Hepatic stellate cell (primary cell): ENCODE measurements around the gene MTHFD2L.

Source experiments
- DNase-seq: peaks from one replicate; pipeline ENCODE4 v3.0.0; 2011; ENCODE audit warnings: low spot score

The MTHFD2L gene

DNA sequence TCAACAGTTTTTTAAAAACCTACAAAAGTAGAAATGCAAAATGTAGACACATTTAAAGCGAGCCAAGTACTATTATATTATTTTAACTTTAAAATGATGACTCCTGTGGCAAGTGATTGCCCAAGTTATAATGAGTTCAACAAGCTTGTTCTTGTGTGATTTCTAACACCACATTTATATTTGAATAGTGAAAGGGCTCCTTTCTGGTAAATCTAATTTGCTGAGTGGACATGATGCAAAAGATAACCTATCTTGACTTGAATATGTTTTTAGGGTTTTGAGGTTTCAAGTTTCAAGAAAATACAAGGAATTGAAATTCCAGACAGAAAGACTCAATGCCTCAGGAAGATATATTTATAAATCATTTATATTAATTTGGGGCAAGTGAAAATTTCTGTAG lies 149.3 kb downstream of the MTHFD2L start:
- no peak for DNase-seq

DNA sequence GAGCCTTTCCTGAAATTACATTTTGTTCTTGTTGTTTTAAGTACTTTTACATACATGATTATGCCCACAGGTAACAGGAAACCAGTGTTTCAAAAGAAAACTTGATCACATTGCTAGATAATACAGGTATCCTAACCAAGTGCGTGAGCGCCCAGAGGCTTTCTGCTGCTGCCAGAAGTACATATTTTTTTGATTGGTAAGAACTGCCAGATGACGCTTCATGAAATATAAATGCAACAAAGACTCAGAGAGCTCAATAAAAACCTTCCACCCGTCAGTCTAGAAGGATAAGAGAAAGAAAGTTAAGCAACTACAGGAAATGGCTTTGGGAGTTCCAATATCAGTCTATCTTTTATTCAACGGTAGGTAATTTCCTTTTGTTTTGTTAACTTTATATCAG lies 150.3 kb downstream of the MTHFD2L start, which contains the start of gene EPGN:
EPGN (plus strand) TSS at position 256 of the 400 bp plus-strand sequence; CDS start at position 320, 64 bp downstream.
- no peak for DNase-seq

DNA sequence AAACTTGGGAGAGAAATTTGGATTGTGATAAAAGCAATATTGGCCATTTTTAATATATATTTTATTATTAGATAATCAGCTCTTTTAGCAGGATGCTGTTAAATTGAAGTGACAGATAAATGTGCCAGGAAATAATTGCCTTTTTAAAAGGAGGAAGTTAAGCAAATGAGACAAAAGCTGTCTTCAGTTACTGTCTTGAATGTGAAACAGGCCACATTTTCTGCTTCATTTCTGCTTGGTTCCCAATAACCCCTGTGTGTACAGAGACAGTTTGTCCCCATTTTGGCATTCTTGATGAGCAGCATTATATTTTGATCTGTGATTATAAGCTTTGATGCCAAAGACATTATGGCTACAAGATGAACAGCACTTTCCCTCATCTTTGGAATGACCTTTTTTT lies 151.3 kb downstream of the MTHFD2L start:
- DNase-seq, result no peak

DNA sequence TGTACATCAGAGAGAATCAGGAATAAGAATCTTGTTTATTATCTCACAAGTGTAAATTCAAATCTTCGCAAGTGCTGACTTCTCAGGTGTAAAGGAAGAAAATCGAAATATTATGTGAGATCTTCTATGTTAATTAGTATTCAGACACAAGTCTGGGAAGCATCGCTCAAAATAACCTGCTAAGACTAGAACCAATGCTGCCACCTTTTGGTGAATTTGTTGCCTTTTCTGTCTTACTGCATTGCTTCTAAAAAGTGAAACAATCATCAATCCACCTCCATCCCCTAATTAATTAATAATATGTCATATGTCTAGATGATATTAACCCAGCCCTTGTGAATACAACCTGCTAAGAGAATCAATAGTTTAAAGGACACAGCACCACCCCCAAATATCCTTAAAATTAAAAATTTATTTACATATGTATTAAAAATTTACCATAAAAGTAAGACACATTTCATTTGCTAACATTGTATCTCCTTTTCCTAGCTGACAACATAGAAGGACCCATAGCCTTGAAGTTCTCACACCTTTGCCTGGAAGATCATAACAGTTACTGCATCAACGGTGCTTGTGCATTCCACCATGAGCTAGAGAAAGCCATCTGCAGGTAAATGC lies 153.9 kb downstream of the MTHFD2L start:
- DNase-seq, result peak; percentile 3

DNA sequence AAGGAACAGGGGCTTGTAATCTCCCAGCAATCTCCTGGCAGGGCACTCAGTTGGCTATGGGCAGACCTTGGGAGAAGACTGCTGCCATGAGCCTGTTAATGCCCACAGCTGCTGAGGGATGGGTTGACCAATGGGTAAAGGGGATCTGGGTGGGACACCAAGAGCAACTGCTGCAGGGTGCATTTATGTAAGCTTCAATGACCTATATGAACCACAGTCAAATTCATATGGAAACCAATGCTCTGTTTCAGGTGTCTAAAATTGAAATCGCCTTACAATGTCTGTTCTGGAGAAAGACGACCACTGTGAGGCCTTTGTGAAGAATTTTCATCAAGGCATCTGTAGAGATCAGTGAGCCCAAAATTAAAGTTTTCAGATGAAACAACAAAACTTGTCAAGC lies 156.4 kb downstream of the MTHFD2L start:
- DNase-seq, result no peak

DNA sequence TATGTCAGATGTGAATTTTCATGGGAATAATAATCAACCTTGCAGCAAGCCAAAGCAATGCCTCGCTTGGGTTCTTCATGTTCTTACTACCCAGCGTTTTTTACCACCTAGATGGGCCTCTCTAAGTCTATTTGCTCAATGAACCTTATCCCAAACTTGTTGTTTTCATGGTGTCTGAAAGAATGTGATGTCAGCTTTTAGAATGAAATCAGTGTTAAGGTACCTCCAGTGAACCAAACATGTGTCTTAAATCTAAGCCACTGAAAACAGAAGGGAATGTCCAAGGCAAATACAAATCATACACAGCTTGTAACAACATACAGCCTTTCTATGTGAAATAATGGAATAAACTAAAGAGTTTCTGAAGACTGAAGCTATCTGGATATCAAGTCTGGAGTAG lies 157.0 kb downstream of the MTHFD2L start:
- no peak for DNase-seq

DNA sequence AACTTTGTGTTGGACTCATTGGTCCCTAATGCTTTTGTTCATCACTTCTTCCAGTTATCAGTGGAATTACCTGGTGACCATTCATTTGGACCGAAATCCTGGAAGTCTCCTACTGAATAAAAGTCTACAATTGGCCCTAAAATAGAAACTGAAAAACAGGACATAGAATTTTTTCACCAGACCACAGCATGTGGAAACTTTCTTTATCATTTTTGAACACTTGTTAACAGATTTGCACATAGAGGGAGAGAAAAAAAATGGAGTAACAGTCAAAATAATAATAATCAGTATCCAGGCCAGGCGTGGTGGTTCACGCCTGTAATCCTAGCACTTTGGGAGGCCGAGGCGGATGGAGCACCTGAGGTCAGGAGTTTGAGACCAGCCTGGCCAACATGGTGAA lies 157.5 kb downstream of the MTHFD2L start:
- DNase-seq, result no peak

DNA sequence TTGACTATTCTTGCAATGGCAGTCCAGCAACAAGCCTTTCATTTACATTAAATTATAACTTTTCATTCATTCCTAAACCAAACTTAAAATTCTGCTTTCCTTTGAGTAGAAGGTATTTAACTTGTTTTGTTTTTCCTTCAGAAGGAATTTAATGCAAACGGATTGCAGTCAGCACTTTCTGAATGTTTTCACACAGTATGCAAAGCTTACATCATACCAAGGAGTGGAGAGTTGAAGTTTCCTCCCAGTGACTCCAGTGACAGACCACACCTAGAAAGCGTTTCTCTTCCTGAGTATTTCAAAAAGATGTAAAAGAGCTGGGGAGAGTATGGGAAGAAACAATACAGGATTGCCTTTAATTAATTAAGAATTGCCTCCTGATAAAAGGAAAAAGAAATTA lies 158.5 kb downstream of the MTHFD2L start:
- DNase-seq, result no peak

DNA sequence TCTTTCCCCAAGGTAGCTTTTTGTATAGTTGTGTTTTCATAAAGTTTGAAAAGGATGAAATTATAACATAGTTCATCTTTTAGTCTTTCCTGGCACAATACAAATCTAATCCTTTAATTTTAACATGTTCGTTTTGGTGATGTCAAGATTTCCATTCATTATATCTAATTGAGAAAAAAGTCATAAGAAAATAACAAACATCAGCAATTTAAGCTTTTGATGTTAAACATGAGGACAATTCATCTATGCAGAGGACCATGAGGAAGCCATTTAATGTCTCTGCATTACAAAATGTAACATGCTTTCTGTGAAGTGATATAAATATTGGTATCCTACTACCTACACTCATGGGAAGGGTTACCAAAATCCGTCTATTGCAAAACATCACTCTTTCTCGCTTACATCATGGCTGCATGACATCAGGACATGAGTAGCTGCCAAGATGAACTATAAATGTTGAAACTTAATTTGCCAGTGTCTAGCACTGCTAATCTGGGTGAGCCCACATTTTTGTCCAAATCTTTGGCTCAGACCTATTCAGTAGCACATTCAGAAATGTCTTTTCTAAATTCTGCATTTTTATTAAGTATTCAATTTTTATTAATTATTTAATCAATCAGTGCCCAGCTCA lies 159.8 kb downstream of the MTHFD2L start:
- DNase-seq, result no peak

DNA sequence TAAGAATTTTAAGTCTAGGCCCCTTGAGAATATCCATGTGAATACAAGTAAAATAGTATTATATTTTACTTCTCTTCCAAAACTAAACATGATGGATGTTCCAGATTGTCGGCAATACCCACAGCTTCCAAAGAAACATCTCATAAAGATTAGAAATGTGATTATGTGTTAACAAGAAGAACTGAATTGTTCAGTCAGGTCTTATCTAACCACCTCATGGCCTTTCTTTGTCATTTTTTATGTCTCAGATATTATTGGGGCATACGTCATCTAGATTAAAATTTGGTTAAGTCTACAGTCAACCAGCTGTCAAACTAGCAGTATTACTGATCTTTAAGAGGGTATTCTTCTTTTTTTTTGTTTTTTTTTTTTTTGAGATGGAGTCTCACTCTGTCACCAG lies 160.4 kb downstream of the MTHFD2L start:
- DNase-seq, result no peak

DNA sequence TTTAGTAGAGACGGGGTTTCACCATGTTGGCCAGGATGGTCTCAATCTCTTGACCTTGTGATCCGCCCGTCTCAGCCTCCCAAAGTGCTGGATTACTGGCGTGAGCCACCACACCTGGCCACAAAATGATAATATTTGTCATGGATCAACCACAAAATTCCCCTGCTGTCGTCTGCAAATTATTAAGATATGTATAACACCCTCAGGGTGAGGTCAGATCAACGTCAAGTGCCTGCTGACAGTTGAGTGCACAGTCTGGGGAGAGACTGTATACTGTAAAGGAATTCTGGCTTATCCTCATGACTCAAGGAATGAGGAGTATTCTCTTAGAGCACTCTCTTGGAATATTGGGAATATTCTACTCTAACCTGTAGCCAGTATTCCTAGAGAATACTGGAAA lies 161.6 kb downstream of the MTHFD2L start:
- DNase-seq, result no peak

DNA sequence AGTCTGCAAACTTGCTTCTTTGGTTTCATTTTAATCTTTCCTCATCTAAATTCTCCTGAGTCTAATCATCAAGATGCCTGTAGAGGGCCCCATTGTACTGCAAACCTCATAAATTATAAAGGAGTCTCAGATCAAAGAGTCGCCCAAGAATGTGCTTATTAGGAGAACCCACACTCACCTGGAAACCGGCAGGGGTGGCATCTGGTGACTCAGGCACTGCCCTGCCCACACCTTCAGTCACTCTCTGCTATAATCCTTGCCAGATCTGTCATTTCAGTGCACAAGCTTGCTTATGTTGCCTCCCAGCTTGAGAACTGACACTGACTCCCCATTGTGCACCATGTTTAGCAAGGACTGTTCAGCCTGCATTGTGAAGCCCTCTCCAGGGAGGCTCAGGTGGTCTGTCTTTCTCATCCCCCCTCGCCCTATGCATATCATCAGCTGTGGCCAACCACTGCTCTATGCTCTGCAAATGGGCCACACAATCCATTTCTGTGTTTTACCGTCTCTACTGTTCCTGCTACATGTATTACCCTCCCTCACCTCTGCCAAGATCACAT lies 162.7 kb downstream of the MTHFD2L start:
- peak; percentile 23 for DNase-seq

DNA sequence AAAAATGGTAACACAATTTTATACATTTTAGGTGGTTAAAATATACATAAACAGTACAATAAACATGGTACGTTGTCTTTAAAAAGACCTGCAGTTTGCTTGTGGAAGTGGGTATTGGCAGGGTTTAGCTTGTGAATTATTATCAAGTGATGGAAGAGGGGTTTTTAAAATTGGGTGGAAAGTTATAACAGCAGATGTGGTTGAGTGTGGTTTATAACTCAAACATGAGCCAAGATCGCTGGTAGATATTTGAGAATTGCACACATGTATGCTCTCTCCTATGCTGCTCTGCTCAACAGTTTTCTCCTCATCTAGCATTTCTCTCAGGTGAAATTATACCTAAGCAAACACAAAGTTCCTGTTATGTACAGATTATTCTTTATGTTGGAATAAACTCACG lies 164.4 kb downstream of the MTHFD2L start:
- no peak for DNase-seq

DNA sequence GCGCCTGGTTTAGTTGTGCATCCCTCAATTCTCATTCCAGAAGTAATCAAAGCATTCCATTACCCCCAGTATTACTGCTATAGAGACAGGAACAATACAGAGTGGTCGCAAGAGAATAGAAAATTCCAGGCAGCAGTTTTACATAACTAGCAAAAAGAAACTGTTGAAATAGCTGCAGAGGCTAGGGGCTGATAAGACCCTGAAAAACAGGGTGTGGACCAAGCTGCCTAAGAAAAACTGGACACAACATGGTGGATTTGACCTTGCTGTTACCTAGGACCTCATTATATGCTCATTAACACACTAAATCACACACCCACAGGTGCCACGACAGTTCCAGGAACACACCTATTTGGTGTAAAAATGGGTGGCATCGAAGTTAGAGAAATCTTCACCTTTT lies 165.7 kb downstream of the MTHFD2L start:
- no peak for DNase-seq

DNA sequence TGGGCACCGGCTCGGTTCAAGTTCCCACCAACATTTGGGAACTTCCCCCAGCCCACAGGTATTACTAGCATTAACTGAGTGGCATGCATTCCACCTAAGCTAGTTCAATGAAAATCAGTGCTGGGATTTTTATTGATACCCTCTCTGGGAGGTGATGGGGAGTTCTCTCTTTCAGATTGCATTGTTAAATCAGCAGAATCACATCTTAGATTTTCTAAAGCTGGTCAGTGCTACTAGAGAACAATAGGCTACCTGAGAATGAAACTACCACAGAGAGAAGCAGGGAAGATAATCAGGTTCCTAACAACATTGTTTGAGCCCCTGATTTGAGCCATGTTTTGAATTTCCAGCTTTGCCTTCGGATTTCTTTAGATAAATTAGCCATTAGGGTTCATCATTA lies 166.3 kb downstream of the MTHFD2L start:
- no peak for DNase-seq

DNA sequence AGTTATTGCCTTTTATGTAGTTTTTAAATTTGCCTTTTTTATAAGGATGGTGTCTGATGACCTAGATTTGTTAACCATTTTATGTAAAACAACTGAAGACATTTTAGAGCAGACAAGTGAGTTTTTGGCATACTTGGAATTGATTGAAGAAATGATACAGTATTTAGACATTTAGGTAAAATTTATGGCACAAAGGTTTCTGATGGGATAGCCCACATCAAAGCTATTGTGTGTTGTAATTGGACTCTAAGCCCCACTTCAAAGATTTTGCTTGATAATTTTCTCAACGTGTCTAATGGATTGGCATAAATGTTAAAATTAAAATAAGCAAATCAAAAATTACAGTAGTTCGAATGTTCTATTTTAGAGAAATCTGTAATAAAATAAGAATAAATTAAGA lies 168.0 kb downstream of the MTHFD2L start:
- DNase-seq, result no peak

DNA sequence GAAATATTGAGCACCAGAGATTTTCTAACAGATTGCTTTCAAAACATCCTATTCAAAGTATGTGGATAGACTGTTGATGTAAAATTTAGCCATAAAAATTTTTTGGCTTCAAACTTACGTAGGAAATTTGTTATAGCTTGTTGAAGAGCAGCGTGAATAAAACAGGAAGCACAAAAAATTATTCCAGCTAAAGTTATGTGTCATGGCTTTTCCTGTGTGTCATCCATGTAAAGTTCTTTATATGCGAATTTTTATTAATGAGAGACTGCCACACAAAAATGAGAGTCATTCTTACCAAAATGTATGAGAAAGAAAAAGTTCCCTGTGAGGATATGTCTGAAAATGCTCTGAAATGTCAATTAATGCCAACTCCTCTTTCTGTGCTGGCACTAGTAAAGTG lies 169.8 kb downstream of the MTHFD2L start:
- no peak for DNase-seq

DNA sequence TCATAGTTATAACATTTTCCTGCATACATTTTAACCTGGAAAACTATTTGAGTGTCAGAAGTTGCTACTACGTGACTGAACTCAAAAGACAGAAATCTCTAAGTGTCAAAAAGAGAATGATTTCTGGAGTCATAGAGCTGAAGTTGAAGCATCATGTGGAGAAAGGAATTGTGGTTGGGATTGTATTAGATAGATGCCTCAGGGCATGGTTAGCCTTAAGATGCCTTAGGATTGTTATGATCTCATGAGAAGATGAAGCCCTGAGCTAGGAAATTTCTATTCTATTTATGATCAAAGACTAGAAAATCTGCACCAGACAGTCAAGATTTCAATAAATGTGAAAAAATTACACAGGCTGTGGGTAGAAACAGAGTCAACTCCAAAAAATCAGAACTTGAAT lies 170.6 kb downstream of the MTHFD2L start:
- no peak for DNase-seq

DNA sequence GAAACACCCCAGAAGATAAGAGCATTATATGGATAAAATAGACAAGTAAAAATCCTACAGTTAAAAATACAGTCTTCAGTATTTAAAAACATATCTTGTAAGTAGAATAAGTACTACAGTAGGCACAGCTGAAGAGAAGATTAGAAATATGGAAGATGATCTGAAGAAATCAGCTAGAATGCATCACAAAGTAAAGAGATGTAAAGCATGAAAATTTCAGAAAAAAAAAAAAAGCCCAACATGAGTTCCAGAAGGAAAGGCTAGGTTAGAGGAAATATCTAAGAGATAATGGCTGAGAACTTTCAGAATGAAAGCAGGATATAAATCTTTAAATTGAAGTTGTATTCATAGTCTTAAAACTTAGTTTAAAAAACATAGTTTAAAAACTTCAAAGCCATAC lies 171.4 kb downstream of the MTHFD2L start:
- DNase-seq, result no peak

DNA sequence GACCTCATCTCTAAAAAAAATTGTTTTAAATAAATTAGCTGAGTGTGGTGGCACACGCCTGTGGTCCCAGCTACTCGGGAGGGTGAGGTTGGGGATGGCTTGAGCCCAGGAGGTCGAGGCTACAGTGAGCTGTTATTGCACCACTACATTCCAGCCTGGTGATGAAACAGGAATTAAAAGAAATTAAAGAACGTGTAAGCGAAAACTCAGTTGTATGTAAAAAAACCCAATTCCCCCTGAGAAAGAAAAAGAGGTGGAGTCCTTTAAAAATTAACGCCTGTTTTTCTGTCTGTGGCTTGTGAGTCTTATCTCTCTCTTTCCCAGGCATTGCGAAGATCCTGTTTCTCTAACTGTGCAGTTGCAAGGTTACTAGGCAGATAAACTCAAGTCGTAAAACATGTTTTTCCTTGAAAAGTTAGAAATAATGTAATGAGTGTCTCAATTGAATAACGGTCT lies 172.4 kb downstream of the MTHFD2L start:
- no peak for DNase-seq

DNA sequence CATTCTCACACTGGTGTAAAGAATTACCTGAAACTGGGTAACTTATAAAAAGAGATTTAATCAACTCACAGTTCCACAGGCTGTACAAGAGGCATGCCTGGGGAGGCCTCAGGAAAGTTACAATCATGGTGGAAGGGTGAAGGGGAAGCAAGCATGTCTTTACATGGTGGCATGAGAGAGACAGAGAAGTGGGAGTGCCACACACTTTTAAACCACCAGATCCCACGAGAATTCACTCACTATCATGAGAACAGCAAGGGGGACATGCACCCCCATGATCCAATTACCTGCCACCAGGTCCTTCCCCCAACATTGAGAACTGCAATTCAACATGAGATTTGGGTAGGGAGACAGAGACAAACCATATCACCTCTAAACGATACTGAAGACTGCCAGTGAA lies 173.3 kb downstream of the MTHFD2L start:
- DNase-seq, result no peak

DNA sequence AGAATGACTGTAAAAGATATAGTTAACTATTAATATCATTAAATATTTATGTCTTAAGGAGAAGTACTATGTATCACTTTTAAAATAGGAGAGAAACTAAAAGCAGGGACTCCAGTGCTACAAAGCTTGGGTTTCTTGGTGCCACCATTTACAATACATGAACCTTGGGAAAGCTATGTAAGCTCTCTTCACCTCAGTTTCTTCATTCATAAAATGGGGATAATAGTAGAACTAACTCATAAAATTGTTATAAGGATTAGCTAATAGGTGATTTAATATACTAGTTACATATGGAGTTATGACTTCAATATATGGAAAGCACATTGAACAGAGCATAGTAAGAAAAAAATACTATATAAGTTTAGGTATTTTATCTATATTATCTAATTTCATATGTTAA lies 174.0 kb downstream of the MTHFD2L start:
- DNase-seq, result no peak

DNA sequence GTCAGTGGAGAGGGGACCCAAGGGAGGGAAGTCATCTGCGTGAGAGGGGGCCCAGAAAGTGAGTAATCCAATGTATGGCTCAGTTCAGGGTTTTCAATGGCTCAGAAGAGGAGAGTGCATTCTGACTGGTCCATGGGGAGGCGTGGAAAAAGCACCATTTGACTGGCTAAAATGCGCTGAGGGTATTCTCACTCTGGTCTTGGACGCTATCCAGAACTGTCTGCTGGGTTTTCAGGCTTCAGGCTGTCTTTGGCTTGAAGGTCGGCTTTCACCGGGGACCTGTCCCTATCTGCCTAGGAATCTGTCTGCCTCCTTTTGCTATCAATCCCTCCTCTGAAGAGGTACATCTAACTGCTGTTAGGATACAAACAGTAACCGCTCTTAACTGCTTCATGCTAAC lies 176.7 kb downstream of the MTHFD2L start:
- DNase-seq, result no peak
